GM13976 (cell line): ENCODE measurements around the gene KCNJ6.

Source experiments
- DNase-seq: peaks from one replicate; pipeline ENCODE4 v3.0.0; 2012; ENCODE audit warnings: low spot score
- CTCF ChIP-seq: IDR thresholded peaks from 2 replicates; pipeline ENCODE4 v1.5.1; 2012; ENCODE audit warnings: borderline replicate concordance, mild to moderate bottlenecking; ENCODE audit not compliant: insufficient read depth; ENCODE audit errors: extremely low read depth, missing control alignments, control extremely low read depth
- in situ Hi-C: fragments of 300-500 bp; cut with MboI; formaldehyde crosslinking; loops from one replicate; pipeline ENCODE4 v1.12.0; 2022; ENCODE audit warnings: low sequenced_read_pairs, mixed read lengths, inconsistent platforms; ENCODE audit not compliant: unreplicated experiment

KCNJ6 gene

DNA sequence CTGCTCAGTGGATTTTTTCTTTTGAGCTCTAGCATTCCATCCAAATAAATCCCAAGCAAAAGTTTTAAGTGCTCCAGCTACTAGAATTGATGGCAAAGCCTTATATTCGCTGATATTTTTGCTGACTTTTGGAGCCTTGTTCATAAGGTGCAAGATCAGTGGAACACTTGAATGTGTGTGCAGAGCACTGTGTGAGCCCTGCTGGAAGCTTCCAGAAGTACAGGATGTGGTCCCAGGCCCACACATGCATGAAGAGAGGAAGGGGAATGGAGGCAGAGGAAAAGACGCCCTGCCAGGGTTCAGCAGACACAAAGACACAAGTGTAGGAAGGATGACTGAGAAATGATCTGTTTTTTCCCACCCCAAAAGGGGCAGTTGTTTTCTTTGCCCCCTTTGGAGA lies 169.4 kb downstream of the KCNJ6 start:
- TF ChIP-seq CTCF: no peak
- in situ Hi-C loops: no loop called here

GRCh38 chr21:37744551-37744950 lies 171.7 kb downstream of the KCNJ6 start:
- in situ Hi-C loops: no loop called here
- no peak for DNase-seq
- TF ChIP-seq CTCF: no peak

More for the DNA sequence above, 169.4 kb downstream of the KCNJ6 start:
- no peak for DNase-seq

DNA sequence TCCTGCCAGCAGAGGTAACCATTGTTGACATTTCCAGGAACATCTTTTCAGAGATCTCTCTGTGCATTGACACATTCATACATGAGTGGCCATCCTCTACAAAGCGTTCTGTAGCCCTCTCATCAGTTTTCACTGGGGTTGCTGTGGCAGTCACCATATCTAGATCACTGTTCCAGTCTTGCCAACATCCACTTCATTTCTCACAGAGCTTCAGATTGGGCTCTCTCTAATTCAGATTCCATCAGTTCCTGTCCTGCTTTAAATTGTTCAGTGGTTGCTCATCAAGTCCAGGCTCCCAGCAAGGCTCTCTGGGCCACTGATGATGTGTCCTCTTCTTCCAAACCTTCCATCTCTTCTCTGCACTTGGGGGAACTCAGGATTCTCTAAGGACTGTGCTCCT lies 173.7 kb downstream of the KCNJ6 start:
- no peak for DNase-seq
- TF ChIP-seq CTCF: no peak
- in situ Hi-C loops: no loop called here

DNA sequence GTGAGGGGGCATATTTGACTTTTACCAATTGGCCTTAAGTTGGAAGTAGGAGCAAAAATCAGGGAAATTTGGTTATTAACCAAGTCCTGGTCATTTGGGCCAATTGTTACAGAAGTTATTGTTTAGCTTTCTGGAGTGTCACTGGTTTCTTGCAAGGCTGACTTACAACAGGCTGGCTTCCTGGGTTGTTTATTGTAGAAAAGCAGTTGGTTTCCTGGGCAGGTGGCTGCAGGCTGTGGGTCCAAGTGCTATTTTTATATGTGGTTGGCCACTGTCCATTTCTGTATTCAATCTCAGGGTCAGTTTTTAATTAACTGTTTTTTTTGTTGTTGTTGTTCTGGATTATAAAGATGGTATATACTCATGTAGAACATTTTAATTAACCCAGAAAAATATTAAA lies 174.1 kb downstream of the KCNJ6 start:
- no peak for DNase-seq
- TF ChIP-seq CTCF: no peak
- in situ Hi-C loops: no loop called here

DNA sequence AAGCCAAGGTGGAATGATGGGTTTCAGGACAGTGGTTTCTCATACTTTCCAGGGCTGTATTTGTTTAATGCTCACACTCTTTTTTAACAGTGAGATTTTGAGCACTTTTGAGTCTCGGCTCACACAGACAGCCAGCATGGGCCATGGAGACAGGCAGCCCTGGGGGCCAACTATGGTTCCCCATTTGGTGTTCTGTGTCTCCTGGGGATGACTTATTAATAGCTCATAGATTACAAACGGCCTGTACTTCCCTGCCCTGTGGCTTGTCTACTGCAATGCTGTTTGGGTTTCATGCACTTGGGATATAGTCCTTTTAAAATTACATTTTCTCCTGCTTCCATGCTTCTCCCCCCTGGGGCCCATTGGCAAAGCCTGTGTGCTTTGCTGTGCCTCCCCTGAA lies 178.3 kb downstream of the KCNJ6 start:
- no peak for TF ChIP-seq CTCF

GRCh38 chr21:37737507-37737906 lies 178.8 kb downstream of the KCNJ6 start:
- in situ Hi-C loops: no loop called here
- no peak for DNase-seq
- no peak for TF ChIP-seq CTCF

More for the DNA sequence above, 178.3 kb downstream of the KCNJ6 start:
- DNase-seq: no peak
- in situ Hi-C loops: no loop called here

DNA sequence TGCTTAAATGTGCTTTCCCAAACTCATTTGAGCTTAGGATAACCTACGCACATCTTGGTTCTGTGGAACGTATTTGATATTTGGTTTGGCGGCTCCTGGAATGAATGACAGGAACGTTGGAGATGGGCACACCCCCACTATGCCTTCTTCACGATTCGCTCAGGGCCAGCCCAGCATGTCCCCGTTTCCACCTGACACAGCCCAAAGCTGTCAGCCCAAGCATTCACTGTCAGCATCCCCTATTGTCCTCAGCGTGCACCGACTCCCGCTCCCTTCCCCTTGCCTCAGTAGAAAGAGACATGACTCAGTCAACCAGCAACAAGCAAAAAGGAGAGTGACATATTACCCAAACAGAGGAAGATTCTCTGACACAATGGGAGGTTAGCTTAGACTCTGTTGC lies 181.4 kb downstream of the KCNJ6 start:
- no peak for TF ChIP-seq CTCF
- no peak for DNase-seq
- in situ Hi-C loops: no loop called here
